GM12864 (cell line): ENCODE measurements around the gene PPM1F.

Experiments
- DNase-seq: peaks from one replicate; pipeline ENCODE4 v3.0.0-alpha.2; 2011; ENCODE audit warnings: low read depth
- H3K4me3 ChIP-seq: 2 replicates; pipeline ENCODE4 v1.5.1; 2011; ENCODE audit warnings: mild to moderate bottlenecking, low read depth, low read length, control low read depth
- TF ChIP-seq, protein P1 (sequence below): IDR thresholded peaks from 2 replicates; pipeline ENCODE4 v1.5.1; 2011; ENCODE audit warnings: low read depth, mild to moderate bottlenecking, moderate library complexity, low read length, control low read depth, inconsistent platforms; ENCODE audit errors: missing control alignments

PPM1F gene

GRCh38 chr22:21923163-21923561, 29.5 kb downstream of the PPM1F start:
- H3K4me3 ChIP-seq: no peak overlapping the region
- TF ChIP-seq, protein P1, sequence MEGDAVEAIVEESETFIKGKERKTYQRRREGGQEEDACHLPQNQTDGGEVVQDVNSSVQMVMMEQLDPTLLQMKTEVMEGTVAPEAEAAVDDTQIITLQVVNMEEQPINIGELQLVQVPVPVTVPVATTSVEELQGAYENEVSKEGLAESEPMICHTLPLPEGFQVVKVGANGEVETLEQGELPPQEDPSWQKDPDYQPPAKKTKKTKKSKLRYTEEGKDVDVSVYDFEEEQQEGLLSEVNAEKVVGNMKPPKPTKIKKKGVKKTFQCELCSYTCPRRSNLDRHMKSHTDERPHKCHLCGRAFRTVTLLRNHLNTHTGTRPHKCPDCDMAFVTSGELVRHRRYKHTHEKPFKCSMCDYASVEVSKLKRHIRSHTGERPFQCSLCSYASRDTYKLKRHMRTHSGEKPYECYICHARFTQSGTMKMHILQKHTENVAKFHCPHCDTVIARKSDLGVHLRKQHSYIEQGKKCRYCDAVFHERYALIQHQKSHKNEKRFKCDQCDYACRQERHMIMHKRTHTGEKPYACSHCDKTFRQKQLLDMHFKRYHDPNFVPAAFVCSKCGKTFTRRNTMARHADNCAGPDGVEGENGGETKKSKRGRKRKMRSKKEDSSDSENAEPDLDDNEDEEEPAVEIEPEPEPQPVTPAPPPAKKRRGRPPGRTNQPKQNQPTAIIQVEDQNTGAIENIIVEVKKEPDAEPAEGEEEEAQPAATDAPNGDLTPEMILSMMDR: no peak
- no peak for DNase-seq

GRCh38 chr22:21922370-21923162, 30.1 kb downstream of the PPM1F start:
- H3K4me3 ChIP-seq: no peak overlapping the region
- TF ChIP-seq, protein P1: no peak
- no peak for DNase-seq

- H3K4me3 ChIP-seq: no peak overlapping the region
- DNase-seq: no peak
- TF ChIP-seq, protein P1: no peak
Measured at GRCh38 chr22:21921729-21922128, 30.9 kb downstream of the PPM1F start.

DNA sequence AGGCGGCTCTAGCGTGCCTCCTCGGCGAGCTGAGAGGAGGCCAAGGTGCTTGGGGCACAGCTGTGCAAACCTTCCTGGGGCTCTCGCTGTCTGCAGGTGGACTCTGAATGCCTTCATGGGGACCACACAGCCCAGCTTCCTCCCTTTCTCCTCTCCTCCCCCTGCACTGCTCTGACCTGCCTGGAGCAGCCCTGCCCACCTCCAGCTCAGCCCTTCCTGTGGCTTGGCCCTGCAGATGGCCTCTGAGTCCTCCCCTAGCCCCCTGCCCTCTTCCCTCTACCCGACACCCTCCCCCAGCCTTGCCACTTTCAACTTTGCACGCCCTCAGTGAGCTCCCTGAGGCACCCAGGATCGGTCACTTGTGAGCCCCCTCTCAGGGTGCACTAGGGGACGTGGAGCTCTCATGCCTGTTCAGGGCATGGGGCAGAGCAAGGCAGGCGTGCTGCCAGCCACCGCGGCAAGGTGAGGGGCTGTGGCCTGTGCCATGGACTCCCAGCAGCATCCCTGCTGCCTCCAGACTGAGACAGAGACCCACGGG, 31.4 kb downstream of the PPM1F start:
- no peak for DNase-seq
- TF ChIP-seq, protein P1: no peak
- no peak overlapping the region for H3K4me3 ChIP-seq

GRCh38 chr22:21920341-21921183, 32.1 kb downstream of the PPM1F start:
- DNase-seq: no peak
- H3K4me3 ChIP-seq: no peak overlapping the region
- TF ChIP-seq, protein P1: no peak

GRCh38 chr22:21919526-21920307, 32.9 kb downstream of the PPM1F start:
- TF ChIP-seq, protein P1: no peak
- no peak overlapping the region for H3K4me3 ChIP-seq
- no peak for DNase-seq
